ENCODE data around the gene KCNMA1.

KCNMA1 gene

GRCh38 chr10:77386365-77386764, 251.2 kb downstream of the KCNMA1 start:
- no peak for DNase-seq

DNA sequence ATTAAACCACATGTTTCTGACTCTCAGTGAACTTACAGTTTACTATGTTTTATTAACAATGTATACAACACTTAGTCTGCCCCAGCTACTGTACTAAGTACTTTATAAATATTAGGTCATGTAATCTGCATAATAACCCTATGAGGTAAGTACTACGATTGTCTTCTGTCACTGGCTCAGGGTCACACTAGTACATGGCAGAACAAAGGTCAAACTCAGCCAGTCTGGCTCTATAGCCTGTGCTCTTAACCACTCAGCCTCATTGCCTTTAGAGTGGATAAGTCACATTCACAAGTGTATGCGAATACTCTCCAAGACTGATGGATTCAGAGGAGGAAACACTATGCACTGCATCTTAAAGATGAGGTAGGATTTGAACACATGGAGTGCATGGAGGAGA, 252.3 kb downstream of the KCNMA1 start:
- DNase-seq, result no peak

DNA sequence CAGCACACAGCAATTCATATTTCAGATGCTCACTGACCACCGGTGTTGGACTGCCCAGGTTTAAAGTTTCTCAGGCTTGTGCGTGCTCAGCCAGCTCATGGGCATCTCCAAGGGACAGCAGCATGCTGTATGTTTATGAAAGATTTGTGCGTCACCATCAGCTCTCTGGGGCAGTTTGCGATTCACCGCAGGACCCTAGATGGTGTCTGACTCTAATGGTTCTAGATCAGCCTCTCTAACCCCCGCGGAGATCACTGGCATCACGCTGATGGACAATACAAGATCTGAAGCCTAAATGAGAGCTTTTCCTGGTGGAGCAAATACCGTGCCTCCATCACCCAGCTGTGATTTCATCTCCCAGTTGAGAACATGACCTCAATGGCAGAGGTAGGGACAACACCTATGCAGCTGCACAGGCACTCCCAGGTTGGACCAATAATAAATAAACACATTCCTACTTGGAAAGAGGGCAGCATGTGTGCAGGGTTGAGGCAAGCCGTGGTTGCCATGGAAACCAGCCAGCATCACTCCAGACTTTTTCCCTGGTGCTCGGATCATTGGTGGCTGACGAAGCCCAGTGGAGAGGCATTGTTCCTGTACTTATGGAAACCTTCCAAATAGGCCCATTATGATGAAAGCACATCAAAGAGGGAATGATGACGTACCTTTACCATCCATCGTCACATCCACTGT, 253.6 kb downstream of the KCNMA1 start:
- DNase-seq, result no peak

DNA sequence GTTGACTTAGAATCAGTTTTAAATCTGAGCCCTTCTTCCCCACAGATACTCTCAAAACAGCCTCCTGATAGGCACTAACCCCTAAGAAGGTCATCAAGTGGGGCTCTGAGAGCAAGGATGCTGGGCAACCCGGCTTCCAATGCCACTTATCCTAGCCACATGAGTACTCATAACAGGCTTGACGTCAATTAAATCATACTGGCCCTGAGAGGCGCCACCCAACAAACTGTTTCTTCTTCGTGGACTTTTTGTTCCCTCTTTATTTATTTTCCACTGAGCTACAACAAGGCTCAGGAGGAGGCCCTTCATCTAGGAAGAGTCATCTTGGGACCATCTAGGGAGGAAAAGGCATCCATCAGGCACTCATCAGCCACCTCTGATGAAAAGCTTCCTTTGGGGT, 255.9 kb downstream of the KCNMA1 start:
- DNase-seq, result no peak

- DNase-seq, result no peak
Observed at GRCh38 chr10:77380723-77381122, 256.9 kb downstream of the KCNMA1 start.

DNA sequence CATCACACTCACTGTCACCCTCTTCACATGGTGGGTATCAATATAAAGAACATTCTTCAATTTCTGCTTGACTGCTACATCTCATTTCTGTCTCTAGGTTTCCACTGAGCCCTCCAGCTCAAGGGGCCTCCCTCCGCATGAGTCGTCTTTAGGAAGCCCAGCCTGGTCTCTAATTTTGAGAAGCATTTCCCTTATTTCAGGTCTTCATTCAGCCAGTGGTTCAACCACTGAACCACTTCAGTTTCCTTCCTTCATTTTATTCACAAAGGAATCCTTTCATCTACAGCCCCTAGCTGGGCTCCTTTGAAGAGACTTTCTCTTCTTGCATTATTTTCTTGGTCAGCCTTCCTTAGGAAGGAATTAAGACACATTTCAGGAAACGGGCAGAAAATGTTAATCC, 257.4 kb downstream of the KCNMA1 start:
- no peak for DNase-seq

GRCh38 chr10:77378366-77379349, 258.9 kb downstream of the KCNMA1 start:
- no peak for DNase-seq

DNA sequence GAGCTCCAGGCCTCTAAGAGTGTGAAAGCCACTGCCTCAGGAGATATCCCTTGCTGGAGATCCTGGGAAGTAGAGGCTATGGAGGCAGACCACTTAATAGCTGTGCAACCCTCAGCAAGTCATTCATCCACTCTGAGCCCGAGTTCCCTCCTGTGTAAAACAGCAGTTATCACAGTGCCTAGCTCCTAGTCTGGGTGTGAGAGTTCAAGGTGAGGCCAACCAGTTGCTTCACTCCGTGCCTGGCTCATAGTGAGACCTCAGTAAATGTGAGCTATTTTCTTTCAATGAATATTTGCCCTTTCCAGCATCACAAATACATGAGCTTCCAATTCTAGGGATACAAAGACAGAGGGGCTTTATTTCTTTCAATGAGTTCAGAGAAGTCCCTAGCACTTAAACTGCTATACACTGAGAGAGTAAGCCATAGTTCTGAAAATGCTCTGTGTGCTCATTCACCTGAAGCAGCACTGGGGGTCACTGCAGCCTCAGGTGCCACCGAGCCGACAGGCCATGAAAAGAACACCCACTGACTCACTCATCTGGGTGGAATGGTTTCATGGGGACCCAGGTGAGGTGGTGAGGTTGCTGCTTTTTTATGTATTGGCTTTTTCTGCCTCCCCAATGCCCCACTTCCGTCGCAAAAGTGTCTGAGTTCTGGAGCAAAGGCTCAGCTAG, 259.8 kb downstream of the KCNMA1 start:
- no peak for DNase-seq

DNA sequence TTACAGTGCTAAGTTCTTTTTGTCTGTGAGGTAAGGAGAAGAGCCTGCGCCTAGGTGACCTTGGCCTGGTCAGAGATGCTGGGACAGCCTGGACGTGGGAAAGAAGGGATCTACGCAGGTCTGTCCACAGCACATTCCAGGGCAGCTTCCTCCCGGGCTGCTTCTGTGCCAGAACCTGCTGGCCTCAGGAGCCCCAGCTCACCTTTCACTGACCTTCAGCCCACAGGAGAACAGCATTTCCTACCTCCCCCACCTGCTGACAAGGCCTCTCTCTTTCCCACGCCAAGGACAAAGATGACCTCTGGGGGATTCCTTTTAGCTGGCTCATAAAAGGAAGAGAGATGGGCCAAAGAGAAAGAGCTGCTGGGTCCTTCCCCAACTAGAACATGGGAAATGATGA, 260.6 kb downstream of the KCNMA1 start:
- no peak for DNase-seq

DNA sequence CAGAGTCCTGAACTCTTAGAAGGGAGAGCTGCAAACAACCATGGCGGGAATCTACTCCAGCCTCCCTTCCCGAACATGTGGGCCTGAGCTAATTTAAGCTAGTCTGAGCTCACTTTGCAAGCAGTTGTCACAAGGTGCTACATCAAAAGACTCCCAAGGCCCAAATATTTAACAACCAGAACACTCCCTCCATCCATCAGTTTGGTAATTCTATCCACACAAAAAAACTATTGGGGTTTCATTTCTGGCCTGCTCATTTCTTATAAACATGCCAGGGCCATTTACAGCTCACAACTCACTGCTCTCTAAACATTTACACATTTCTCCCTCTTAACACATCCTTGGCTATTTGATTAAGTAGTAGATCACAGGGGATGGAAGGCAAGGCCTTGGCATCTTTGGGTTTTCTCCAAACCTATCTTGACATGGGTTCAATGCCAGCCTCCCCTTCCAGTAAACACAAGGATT, 263.4 kb downstream of the KCNMA1 start:
- no peak for DNase-seq

DNA sequence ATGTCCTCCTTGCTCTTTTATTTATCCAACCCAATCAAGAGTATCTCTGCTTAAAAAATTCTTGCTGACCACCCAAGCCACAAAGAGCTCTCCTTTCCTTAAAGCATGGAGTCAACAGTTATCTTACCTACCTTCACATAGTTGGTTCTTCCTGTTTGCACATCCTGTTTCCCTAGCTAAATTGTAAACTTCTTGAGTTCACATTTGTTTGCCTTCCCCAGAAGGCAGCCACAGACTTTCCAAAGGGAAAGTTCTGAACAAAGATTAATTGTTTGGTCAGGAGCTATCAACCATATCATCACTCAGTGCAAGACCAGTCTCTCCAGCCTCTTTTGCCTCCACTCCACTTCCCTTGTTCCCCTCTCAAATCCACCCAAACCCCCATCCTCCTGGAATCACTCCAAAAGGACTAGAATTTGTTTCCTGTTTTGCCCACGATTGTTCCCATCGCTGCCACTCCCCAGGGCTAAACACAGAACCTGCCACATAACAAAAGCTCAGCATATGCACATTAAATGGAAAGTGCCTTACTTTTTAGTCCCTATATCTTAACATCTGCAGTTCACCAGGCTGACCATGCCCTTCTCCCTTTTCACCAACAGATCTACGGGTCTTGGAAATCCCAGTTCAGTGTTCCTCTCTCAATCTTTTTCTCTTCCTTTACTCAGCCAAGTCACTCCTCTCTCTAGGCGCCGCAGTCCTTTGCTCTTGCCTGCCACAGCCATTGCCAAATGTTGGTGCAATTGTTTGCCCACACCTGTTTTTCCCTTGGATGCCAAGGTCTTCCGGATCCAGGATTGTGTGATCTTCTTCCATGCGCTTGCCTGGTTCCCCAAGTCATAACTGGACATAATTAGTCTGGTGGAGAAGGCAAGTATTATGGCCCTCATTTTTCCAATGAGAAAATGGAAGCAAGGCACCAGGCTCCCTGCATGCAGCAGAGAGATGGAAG, 265.5 kb downstream of the KCNMA1 start:
- DNase-seq, result no peak

GRCh38 chr10:77371421-77371820, 266.2 kb downstream of the KCNMA1 start:
- no peak for DNase-seq

DNA sequence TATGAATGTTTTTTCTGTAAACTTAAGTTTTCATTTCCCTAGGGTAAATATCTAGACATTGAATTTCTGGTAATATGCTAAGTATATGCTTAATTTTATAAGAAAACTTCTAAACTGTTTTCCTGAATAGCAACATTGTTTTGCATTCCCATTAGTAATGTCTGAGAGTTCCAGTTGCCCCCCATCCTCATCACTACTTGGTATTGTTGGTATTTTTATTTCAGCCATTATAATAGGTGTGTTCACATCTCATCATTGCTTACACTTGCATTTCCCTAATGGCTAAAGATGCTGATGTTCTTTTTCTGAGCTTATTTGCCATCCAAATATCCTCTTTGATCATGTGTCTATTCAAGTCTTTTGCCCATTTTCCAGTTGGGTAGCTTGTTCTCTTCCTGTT, 269.6 kb downstream of the KCNMA1 start:
- no peak for DNase-seq

- DNase-seq, result no peak
Observed at GRCh38 chr10:77363210-77363609, 274.4 kb downstream of the KCNMA1 start.

- DNase-seq, result no peak
Observed at GRCh38 chr10:77361831-77362230, 275.8 kb downstream of the KCNMA1 start.

DNA sequence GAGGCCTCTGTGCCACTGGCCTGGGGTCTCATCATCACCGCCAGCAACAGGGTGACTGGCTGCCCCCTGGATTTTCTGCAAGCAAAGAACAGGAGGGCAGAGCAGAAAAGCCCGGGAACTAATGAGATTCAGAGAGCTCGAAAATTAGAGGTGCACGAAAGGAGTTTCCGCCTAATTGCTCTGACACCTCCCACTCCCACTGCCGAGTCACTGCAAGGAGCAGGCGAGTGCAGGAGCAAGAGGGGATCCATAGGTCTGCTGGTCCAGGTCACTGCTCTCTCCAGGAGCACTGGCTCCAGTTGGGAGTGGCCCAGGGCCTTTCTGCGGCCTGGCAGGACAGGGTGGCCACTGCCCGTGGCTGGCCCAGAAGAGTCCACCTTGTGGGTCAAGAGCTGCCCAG, 276.2 kb downstream of the KCNMA1 start:
- DNase-seq, result no peak

GRCh38 chr10:77360835-77361234, 276.8 kb downstream of the KCNMA1 start:
- DNase-seq, result no peak

- no peak for DNase-seq
Observed at GRCh38 chr10:77359950-77360520, 277.6 kb downstream of the KCNMA1 start.

DNA sequence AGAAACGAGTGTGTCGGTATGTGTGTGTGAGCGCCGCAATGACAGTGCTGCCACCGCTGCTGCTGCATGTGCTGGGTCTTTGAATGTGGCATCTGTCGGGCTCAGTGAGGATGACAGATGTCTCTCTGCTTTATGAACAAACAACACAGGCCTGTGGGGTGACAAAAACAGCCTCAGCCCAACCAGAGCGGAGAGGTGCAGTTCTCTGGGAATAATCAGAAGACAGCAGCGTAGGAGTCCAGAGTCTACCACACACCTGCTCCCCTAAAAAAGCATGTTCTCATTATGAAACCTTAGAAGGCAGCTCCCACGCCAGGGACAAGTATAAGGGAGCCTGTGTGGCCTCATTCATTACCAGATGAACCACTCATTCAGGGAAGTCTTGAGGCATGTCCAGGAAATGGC, 278.3 kb downstream of the KCNMA1 start:
- DNase-seq, result no peak

DNA sequence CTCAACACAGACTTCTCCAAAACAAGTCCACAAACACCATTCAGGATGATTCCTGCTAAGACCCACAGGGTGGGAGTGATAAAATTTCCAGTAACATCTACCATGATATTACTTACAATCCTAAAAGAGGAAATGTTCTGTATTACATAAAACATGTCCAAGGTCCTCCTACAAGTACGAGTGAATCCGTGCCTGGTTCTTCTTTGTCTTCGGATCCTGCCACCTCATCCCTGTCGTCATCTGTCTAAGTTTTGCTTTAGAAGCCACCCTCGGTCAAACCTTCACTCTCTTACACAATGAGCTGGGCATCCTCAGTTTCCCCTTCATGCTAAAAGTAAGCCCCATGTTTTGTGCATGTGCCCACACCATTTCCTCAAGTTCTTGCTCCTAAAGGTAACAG, 279.0 kb downstream of the KCNMA1 start:
- DNase-seq, result peak; percentile 46

- DNase-seq, result no peak
Observed at GRCh38 chr10:77357611-77358310, 279.8 kb downstream of the KCNMA1 start.

Measured in inflammatory macrophage treated with lipopolysaccharide for 4 hours (primary cell).